Measurements from ENCODE around the gene TRAPPC3.

TRAPPC3 gene

GRCh38 chr1:36161641-36162531 is 12.6 kb upstream of the TRAPPC3 start:
- Histone ChIP-seq H3K27me3 (ENCODE audit: control insufficient read depth, low read length) (no peaks in the 10 kb centered on the region), H3K9me2 (replicated peaks; ENCODE audit: control insufficient read depth, low read length) (no peaks in the 10 kb centered on the region), H3K79me2 (ENCODE audit: control insufficient read depth, low read length) (peaks cover 98% of the 10 kb centered on the region), H3K27ac (ENCODE audit: low read depth, low read length) (peak overlapping the region; percentile 82), H3K36me3 (ENCODE audit: control insufficient read depth, low read length) (peaks cover 58% of the 10 kb centered on the region), H4K20me1 (ENCODE audit: control insufficient read depth, insufficient read depth, low read depth, low read length) (peaks cover 4% of the 10 kb centered on the region; the same call in 1 of the 2 replicates), H3K4me1 (ENCODE audit: control insufficient read depth, low read length) (peaks cover 77% of the 10 kb centered on the region), H3K9me3 (ENCODE audit: control insufficient read depth, insufficient read depth, low read length) (no peaks in the 10 kb centered on the region), H3K4me3 (ENCODE audit: low read length) (peak overlapping the region; percentile 72), H3F3A (ENCODE audit: control insufficient read depth, insufficient read depth) (peaks cover 11% of the 10 kb centered on the region), H3K4me2 (ENCODE audit: low read length) (peak overlapping the region; percentile 86)
- TF ChIP-seq EZH2phosphoT487 (IDR thresholded peaks at IDR 0.05; ENCODE audit: borderline replicate concordance, low read length) (no peak), CTCF (IDR thresholded peaks at IDR 0.05; ENCODE audit: low read depth, low read length, poor library complexity, severe bottlenecking) (no peak)

GRCh38 chr1:36160949-36161485 is 11.7 kb upstream of the TRAPPC3 start:
- Histone ChIP-seq H3K4me2 (ENCODE audit: low read length) (peak overlapping the region; percentile 86), H3K79me2 (ENCODE audit: control insufficient read depth, low read length) (peaks cover 99% of the 10 kb centered on the region), H3F3A (ENCODE audit: control insufficient read depth, insufficient read depth) (peaks cover 11% of the 10 kb centered on the region), H3K27ac (ENCODE audit: low read depth, low read length) (peak overlapping the region; percentile 82), H3K27me3 (ENCODE audit: control insufficient read depth, low read length) (no peaks in the 10 kb centered on the region), H3K9me3 (ENCODE audit: control insufficient read depth, insufficient read depth, low read length) (no peaks in the 10 kb centered on the region), H3K4me1 (ENCODE audit: control insufficient read depth, low read length) (peaks cover 77% of the 10 kb centered on the region), H4K20me1 (ENCODE audit: control insufficient read depth, insufficient read depth, low read depth, low read length) (peaks cover 4% of the 10 kb centered on the region; the same call in 1 of the 2 replicates), H3K36me3 (ENCODE audit: control insufficient read depth, low read length) (peaks cover 63% of the 10 kb centered on the region), H3K9me2 (replicated peaks; ENCODE audit: control insufficient read depth, low read length) (no peaks in the 10 kb centered on the region), H3K4me3 (ENCODE audit: low read length) (peak overlapping the region; percentile 72)
- TF ChIP-seq EZH2phosphoT487 (IDR thresholded peaks at IDR 0.05; ENCODE audit: borderline replicate concordance, low read length), result no peak
- peak; percentile 62 for TF ChIP-seq CTCF (IDR thresholded peaks at IDR 0.05; ENCODE audit: low read depth, low read length, poor library complexity, severe bottlenecking)

GRCh38 chr1:36160388-36160948 is 11.2 kb upstream of the TRAPPC3 start:
- H3K36me3 ChIP-seq (ENCODE audit: control insufficient read depth, low read length), result peaks cover 63% of the 10 kb centered on the region
- peak overlapping the region; percentile 82 for H3K27ac ChIP-seq (ENCODE audit: low read depth, low read length)
- TF ChIP-seq CTCF (IDR thresholded peaks at IDR 0.05; ENCODE audit: low read depth, low read length, poor library complexity, severe bottlenecking) (no peak), EZH2phosphoT487 (IDR thresholded peaks at IDR 0.05; ENCODE audit: borderline replicate concordance, low read length) (no peak)
- H3K4me1 ChIP-seq (ENCODE audit: control insufficient read depth, low read length), result peaks cover 77% of the 10 kb centered on the region
- no peaks in the 10 kb centered on the region for H3K9me3 ChIP-seq (ENCODE audit: control insufficient read depth, insufficient read depth, low read length)
- H3F3A ChIP-seq (ENCODE audit: control insufficient read depth, insufficient read depth), result peaks cover 11% of the 10 kb centered on the region
- peak overlapping the region; percentile 86 for H3K4me2 ChIP-seq (ENCODE audit: low read length)
- H3K27me3 ChIP-seq (ENCODE audit: control insufficient read depth, low read length), result no peaks in the 10 kb centered on the region
- H3K4me3 ChIP-seq (ENCODE audit: low read length), result peak overlapping the region; percentile 72
- peaks cover 4% of the 10 kb centered on the region; the same call in 1 of the 2 replicates for H4K20me1 ChIP-seq (ENCODE audit: control insufficient read depth, insufficient read depth, low read depth, low read length)
- no peaks in the 10 kb centered on the region for H3K9me2 ChIP-seq (replicated peaks; ENCODE audit: control insufficient read depth, low read length)
- peaks cover 97% of the 10 kb centered on the region for H3K79me2 ChIP-seq (ENCODE audit: control insufficient read depth, low read length)
